ENCODE measurements around the gene POLL. TPM values are rescaled to one million over a fixed set of nuclear protein-coding genes. Genes with fewer than 3 reads are reported as not detected.
"Not testable (repeated sequence)": the region's sequence is repeated elsewhere in the genome, so short reads cannot be mapped to it uniquely, and the experiment has no call there.

POLL gene
- 36.9 TPM for total RNA-seq
- long read RNA-seq, partial matches to known transcripts: 2 of 21 reads
- long read RNA-seq, other reads (novel, unspliced or antisense): 13 of 21 reads

- DNase-seq (peak; percentile 98), ATAC-seq (peak; percentile 94 to 99)
- Histone ChIP-seq H3K4me1 (peaks cover 32% of the 10 kb centered on the region), H3K9me3 (no peaks in the 10 kb centered on the region), H3K36me3 (peaks cover 28% of the 10 kb centered on the region), H3K27ac (peak within 1 kb of the TSS; percentile 76), H3K4me3 (peak within 1 kb of the TSS; percentile 86), H3K27me3 (ENCODE audit: low read depth) (no peaks in the 10 kb centered on the region)
- intact Hi-C loops (cut with DNase I): no loop called here
- no peak for TF ChIP-seq CTCF (IDR thresholded peaks at IDR 0.05)
Measured at GRCh38 chr10:101587725-101588653, at the start of gene POLL, which contains the start of gene DPCD. Gene POLL, minus strand, starts transcription at chr10:101588257. Its CDS starts 897 bp downstream, at chr10:101587360. Gene DPCD, plus strand, starts transcription at chr10:101588321. Its CDS starts 16 bp downstream, at chr10:101588337.

- H3K9me3 ChIP-seq; DNase-seq; H3K27me3 ChIP-seq (ENCODE audit: low read depth); H3K27ac ChIP-seq; intact Hi-C loops (cut with DNase I); H3K4me3 ChIP-seq; ATAC-seq; H3K4me1 ChIP-seq: not testable (repeated sequence)
- H3K36me3 ChIP-seq: peaks cover 19% of the 10 kb centered on the region
Measured at GRCh38 chr10:101633510-101633909, 45.5 kb upstream of the POLL start.

GRCh38 chr10:101631821-101632475 is 43.9 kb upstream of the POLL start:
- Histone ChIP-seq H3K27me3 (ENCODE audit: low read depth) (no peaks in the 10 kb centered on the region), H3K4me1 (no peaks in the 10 kb centered on the region), H3K9me3 (no peaks in the 10 kb centered on the region), H3K27ac (no peak overlapping the region), H3K36me3 (peaks cover 14% of the 10 kb centered on the region), H3K4me3 (no peak overlapping the region)
- intact Hi-C loops (cut with DNase I): no loop called here
- DNase-seq (no peak), ATAC-seq (peak; percentile 65 to 73)
- no peak for TF ChIP-seq CTCF (IDR thresholded peaks at IDR 0.05)

GRCh38 chr10:101630633-101630920 is 42.5 kb upstream of the POLL start:
- ATAC-seq (no peak), DNase-seq (no peak)
- Histone ChIP-seq H3K4me3 (no peak overlapping the region), H3K27ac (no peak overlapping the region), H3K27me3 (ENCODE audit: low read depth) (no peaks in the 10 kb centered on the region), H3K4me1 (no peaks in the 10 kb centered on the region), H3K36me3 (peaks cover 9% of the 10 kb centered on the region), H3K9me3 (no peaks in the 10 kb centered on the region)
- no peak for TF ChIP-seq CTCF (IDR thresholded peaks at IDR 0.05)
- intact Hi-C loops (cut with DNase I): no loop called here

GRCh38 chr10:101629837-101630632 is 42.0 kb upstream of the POLL start:
- no peaks in the 10 kb centered on the region for H3K9me3 ChIP-seq
- H3K4me3 ChIP-seq: no peak overlapping the region
- H3K27ac ChIP-seq: no peak overlapping the region
- intact Hi-C loops (cut with DNase I): no loop called here
- no peaks in the 10 kb centered on the region for H3K27me3 ChIP-seq (ENCODE audit: low read depth)
- TF ChIP-seq CTCF (IDR thresholded peaks at IDR 0.05): no peak
- DNase-seq (no peak), ATAC-seq (no peak)
- no peaks in the 10 kb centered on the region for H3K4me1 ChIP-seq
- H3K36me3 ChIP-seq: peaks cover 10% of the 10 kb centered on the region

All from lower lobe of right lung (tissue), 2 donors.